GM19193 (cell line): ENCODE measurements around the gene USP9Y.

Experiments used
- POLR2A ChIP-seq: IDR thresholded peaks from 4 replicates; pipeline ENCODE4 v1.6.1; 2011; ENCODE audit not compliant: insufficient read depth, insufficient read length; ENCODE audit errors: extremely low read depth

Gene USP9Y

GRCh38 chrY:12846793-12847192 lies 145.8 kb downstream of the USP9Y start:
- TF ChIP-seq POLR2A, result no peak

GRCh38 chrY:12855791-12856275 lies 154.8 kb downstream of the USP9Y start:
- TF ChIP-seq POLR2A, result no peak

GRCh38 chrY:12867960-12868359 lies 166.9 kb downstream of the USP9Y start:
- no peak for TF ChIP-seq POLR2A

GRCh38 chrY:12896973-12897372 lies 195.9 kb downstream of the USP9Y start:
- TF ChIP-seq POLR2A, result no peak

DNA sequence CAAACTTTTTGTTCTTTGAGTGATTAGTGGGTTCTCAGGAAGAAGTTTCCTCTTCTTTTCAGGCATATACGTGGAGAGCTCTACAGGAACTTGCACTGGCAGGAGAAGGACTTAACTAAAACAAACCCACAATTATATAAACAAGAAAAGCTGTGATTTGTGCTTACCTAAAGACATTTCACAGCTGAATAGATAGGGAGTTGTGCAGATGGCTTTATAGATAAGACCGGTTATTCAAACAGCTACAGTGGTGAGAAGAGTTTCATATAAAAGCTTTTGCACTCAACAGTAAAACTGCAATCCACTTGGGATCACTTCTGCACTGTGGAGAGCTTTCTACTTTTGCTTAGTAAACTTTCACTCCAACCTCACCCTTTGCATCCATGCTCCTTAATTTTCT lies 197.6 kb downstream of the USP9Y start:
- TF ChIP-seq POLR2A, result no peak

GRCh38 chrY:12904618-12905516 lies 203.8 kb downstream of the USP9Y start, which contains the start of gene DDX3Y:
DDX3Y (plus strand) TSS chrY:12904868; CDS start chrY:12904937, 69 bp downstream.
- TF ChIP-seq POLR2A, result no peak

- TF ChIP-seq POLR2A, result no peak
Observed at GRCh38 chrY:12905517-12905872, 204.5 kb downstream of the USP9Y start.

DNA sequence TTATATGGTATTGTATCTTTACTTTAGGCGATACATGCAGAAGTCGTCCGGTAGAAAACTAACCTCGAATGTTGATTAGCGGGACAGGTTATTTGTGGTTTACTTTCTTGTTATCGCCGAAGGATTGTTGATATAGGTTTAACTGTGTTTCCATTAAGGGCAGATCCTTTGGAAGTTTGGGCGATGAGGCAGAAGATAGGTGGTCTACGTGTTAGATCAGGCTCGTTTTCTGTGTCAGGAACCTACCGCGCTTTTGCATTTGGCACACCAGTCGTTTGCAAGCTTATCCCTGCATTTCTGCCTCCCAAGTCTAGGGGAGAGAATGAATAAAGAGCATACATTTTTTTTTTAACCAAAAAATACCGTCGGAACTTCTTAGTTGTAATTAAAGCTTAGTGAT lies 204.9 kb downstream of the USP9Y start:
- no peak for TF ChIP-seq POLR2A
